ENCODE measurements around the gene IMMP2L. TPM values are rescaled to one million over a fixed set of nuclear protein-coding genes. Genes with fewer than 3 reads are reported as not detected.

Gene IMMP2L
- polyA plus RNA-seq, 1 of the 3 experiments (the other 2 are of a cell fraction), result 10.7 TPM

DNA sequence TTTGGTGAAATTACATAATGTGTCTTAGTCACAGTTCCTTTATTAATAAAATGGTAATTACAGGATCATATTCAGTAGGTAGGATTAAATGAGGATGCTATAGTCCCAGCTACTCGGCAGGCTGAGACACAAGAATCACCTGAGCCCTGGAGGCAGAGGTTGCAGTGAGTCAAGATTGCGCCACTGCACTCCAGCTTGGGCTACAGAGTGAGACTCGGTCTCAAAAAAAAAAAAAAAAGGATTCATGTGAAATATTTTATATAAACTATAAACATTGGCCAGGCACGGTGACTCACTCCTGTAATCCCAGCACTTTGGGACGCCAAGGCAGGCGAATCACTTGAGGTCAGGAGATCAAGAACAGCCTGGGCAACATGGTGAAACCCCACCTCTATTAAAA is 197.9 kb downstream of the IMMP2L start:
- Histone ChIP-seq H4K20me1 (ENCODE audit: insufficient read depth) (no peaks in the 10 kb centered on the region), H3K4me1 (ENCODE audit: control insufficient read depth in 1 of 2, insufficient read depth in 2 of 2, low read depth in 1 of 2, low read length in 1 of 2) (peaks cover 0 to 15% of the 10 kb centered on the region in 2 experiments; a peak in 2 of 4 replicates), H3K27ac (ENCODE audit: low read depth in 2 of 2, low read length in 1 of 2) (peak overlapping the region in 1 of 2 experiments; percentile 60; a peak in 1 of 4 replicates), H3K4me3 (ENCODE audit: low read depth in 2 of 2, low read length in 1 of 2) (no peak overlapping the region), H3K9me2 (no peaks in the 10 kb centered on the region), H3K9ac (no peak overlapping the region), H3F3A (replicated peaks; ENCODE audit: insufficient read depth) (no peaks in the 10 kb centered on the region), H3K9me3 (no peaks in the 10 kb centered on the region), H3K36me3 (replicated peaks in 1 of 2; ENCODE audit: control insufficient read depth in 1 of 2, insufficient read depth in 2 of 2, low read length in 1 of 2) (no peaks in the 10 kb centered on the region), H3K27me3 (ENCODE audit: insufficient read depth) (no peaks in the 10 kb centered on the region), H3K79me2 (ENCODE audit: insufficient read depth) (no peaks in the 10 kb centered on the region), H2AFZ (ENCODE audit: low read depth) (no peak overlapping the region), H3K4me2 (no peak overlapping the region)
- ChIA-PET POLR2A (no interaction called here), CTCF (interaction anchor here (1.8 kb wide), 1 partner anchor 14 kb away, joined by 4 read pairs; no protein-coding TSS in a partner anchor)
- WGBS (ENCODE audit: low lambda C conversion rate), result 42% methylated on average over 6 of the region's 6 CpGs
- no peak for DNase-seq
- TF ChIP-seq RCOR1 (IDR thresholded peaks at IDR 0.05; ENCODE audit: low read length) (no peak), RXRA (IDR thresholded peaks at IDR 0.05; ENCODE audit: borderline replicate concordance, low read depth) (no peak), JUND (IDR thresholded peaks at IDR 0.05) (peak; percentile 64; the same call in 1 of the 2 replicates), TCF12 (IDR thresholded peaks at IDR 0.05) (peak; percentile 65), FOSL2 (IDR thresholded peaks at IDR 0.05; ENCODE audit: borderline replicate concordance, low read depth) (peak; percentile 70; the same call in 1 of the 2 replicates)

DNA sequence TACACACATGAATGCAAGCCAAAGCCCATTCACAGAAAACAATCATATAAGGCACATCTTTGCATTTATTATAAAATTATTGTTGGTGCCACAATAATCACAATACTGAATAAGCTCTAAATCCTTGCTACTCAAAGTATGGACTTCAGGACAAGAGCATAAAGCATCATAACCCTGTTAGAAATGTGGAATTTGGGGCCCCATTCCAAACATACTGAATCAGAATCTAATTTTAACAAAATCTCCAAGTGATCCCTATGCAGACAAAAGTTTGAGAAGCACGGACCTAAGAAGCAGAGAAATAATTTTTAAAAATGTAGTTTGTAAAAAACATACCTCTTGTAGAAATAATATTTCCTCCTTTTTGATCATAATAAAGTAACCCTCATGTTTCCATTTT is 199.2 kb downstream of the IMMP2L start:
- Histone ChIP-seq H3K27me3 (ENCODE audit: insufficient read depth) (no peaks in the 10 kb centered on the region), H3K4me1 (ENCODE audit: control insufficient read depth in 1 of 2, insufficient read depth in 2 of 2, low read depth in 1 of 2, low read length in 1 of 2) (peaks cover 0 to 20% of the 10 kb centered on the region in 2 experiments; a peak in 2 of 4 replicates), H3K4me2 (peak overlapping the region; percentile 39), H4K20me1 (ENCODE audit: insufficient read depth) (no peaks in the 10 kb centered on the region), H3K9ac (peak overlapping the region; percentile 20; the same call in 1 of the 2 replicates), H3K79me2 (ENCODE audit: insufficient read depth) (no peaks in the 10 kb centered on the region), H3F3A (replicated peaks; ENCODE audit: insufficient read depth) (no peaks in the 10 kb centered on the region), H3K36me3 (replicated peaks in 1 of 2; ENCODE audit: control insufficient read depth in 1 of 2, insufficient read depth in 2 of 2, low read length in 1 of 2) (no peaks in the 10 kb centered on the region), H3K4me3 (ENCODE audit: low read depth in 2 of 2, low read length in 1 of 2) (no peak overlapping the region), H2AFZ (ENCODE audit: low read depth) (peak overlapping the region; percentile 14; the same call in 1 of the 2 replicates), H3K27ac (ENCODE audit: low read depth in 2 of 2, low read length in 1 of 2) (peak overlapping the region; percentile 60 to 80), H3K9me2 (no peaks in the 10 kb centered on the region), H3K9me3 (no peaks in the 10 kb centered on the region)
- DNase-seq, result no peak
- POLR2A ChIA-PET, result no interaction called here
- CTCF ChIA-PET, result no interaction called here
- 13% methylated on average over 1 of the region's 1 CpG for WGBS (ENCODE audit: low lambda C conversion rate)
- TF ChIP-seq TAF1 (IDR thresholded peaks at IDR 0.05; ENCODE audit: borderline replicate concordance, low read depth, low read length) (no peak), GATA2 (CRISPR knock-in tag; IDR thresholded peaks at IDR 0.05) (no peak), YY1 (IDR thresholded peaks at IDR 0.05; ENCODE audit: low read depth) (no peak), RCOR1 (IDR thresholded peaks at IDR 0.05; ENCODE audit: low read length) (no peak), SIN3A (IDR thresholded peaks at IDR 0.05; ENCODE audit: borderline replicate concordance, low read depth, low read length) (no peak), EZH2phosphoT487 (IDR thresholded peaks at IDR 0.05; ENCODE audit: borderline replicate concordance, low read depth) (no peak), POLR2AphosphoS5 (IDR thresholded peaks at IDR 0.05; ENCODE audit: low read depth, low read length) (no peak), GABPA (IDR thresholded peaks at IDR 0.05; ENCODE audit: low read depth) (no peak), SMC3 (IDR thresholded peaks at IDR 0.05; ENCODE audit: low read depth, low read length) (no peak), NRF1 (IDR thresholded peaks at IDR 0.05; ENCODE audit: low read depth, low read length) (no peak), ELF1 (IDR thresholded peaks at IDR 0.05) (no peak), RFX5 (IDR thresholded peaks at IDR 0.05; ENCODE audit: low read length) (no peak), MXI1 (IDR thresholded peaks at IDR 0.05; ENCODE audit: low read depth, low read length) (no peak), FOXJ3 (CRISPR knock-in tag; IDR thresholded peaks at IDR 0.05) (no peak)
- TF ChIP-seq, protein P1, sequence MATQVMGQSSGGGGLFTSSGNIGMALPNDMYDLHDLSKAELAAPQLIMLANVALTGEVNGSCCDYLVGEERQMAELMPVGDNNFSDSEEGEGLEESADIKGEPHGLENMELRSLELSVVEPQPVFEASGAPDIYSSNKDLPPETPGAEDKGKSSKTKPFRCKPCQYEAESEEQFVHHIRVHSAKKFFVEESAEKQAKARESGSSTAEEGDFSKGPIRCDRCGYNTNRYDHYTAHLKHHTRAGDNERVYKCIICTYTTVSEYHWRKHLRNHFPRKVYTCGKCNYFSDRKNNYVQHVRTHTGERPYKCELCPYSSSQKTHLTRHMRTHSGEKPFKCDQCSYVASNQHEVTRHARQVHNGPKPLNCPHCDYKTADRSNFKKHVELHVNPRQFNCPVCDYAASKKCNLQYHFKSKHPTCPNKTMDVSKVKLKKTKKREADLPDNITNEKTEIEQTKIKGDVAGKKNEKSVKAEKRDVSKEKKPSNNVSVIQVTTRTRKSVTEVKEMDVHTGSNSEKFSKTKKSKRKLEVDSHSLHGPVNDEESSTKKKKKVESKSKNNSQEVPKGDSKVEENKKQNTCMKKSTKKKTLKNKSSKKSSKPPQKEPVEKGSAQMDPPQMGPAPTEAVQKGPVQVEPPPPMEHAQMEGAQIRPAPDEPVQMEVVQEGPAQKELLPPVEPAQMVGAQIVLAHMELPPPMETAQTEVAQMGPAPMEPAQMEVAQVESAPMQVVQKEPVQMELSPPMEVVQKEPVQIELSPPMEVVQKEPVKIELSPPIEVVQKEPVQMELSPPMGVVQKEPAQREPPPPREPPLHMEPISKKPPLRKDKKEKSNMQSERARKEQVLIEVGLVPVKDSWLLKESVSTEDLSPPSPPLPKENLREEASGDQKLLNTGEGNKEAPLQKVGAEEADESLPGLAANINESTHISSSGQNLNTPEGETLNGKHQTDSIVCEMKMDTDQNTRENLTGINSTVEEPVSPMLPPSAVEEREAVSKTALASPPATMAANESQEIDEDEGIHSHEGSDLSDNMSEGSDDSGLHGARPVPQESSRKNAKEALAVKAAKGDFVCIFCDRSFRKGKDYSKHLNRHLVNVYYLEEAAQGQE (IDR thresholded peaks at IDR 0.05; ENCODE audit: low read depth, low read length), result no peak
- TF ChIP-seq, protein P2, sequence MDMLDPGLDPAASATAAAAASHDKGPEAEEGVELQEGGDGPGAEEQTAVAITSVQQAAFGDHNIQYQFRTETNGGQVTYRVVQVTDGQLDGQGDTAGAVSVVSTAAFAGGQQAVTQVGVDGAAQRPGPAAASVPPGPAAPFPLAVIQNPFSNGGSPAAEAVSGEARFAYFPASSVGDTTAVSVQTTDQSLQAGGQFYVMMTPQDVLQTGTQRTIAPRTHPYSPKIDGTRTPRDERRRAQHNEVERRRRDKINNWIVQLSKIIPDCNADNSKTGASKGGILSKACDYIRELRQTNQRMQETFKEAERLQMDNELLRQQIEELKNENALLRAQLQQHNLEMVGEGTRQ (IDR thresholded peaks at IDR 0.05; ENCODE audit: borderline replicate concordance, low read depth, low read length), result no peak
- TF ChIP-seq, protein P3, sequence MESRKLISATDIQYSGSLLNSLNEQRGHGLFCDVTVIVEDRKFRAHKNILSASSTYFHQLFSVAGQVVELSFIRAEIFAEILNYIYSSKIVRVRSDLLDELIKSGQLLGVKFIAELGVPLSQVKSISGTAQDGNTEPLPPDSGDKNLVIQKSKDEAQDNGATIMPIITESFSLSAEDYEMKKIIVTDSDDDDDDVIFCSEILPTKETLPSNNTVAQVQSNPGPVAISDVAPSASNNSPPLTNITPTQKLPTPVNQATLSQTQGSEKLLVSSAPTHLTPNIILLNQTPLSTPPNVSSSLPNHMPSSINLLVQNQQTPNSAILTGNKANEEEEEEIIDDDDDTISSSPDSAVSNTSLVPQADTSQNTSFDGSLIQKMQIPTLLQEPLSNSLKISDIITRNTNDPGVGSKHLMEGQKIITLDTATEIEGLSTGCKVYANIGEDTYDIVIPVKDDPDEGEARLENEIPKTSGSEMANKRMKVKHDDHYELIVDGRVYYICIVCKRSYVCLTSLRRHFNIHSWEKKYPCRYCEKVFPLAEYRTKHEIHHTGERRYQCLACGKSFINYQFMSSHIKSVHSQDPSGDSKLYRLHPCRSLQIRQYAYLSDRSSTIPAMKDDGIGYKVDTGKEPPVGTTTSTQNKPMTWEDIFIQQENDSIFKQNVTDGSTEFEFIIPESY (IDR thresholded peaks at IDR 0.05; ENCODE audit: borderline replicate concordance, low read depth), result no peak
- TF ChIP-seq, protein P4, sequence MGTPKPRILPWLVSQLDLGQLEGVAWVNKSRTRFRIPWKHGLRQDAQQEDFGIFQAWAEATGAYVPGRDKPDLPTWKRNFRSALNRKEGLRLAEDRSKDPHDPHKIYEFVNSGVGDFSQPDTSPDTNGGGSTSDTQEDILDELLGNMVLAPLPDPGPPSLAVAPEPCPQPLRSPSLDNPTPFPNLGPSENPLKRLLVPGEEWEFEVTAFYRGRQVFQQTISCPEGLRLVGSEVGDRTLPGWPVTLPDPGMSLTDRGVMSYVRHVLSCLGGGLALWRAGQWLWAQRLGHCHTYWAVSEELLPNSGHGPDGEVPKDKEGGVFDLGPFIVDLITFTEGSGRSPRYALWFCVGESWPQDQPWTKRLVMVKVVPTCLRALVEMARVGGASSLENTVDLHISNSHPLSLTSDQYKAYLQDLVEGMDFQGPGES (IDR thresholded peaks at IDR 0.05; ENCODE audit: low read depth, low read length), result no peak

All from SK-N-SH (cell line).